ENCODE results near the gene EHD2. TPM values are rescaled to one million over a fixed set of nuclear protein-coding genes. Genes with fewer than 3 reads are reported as not detected.
"Not testable (repeated sequence)": the region's sequence is repeated elsewhere in the genome, so short reads cannot be mapped to it uniquely, and the experiment has no call there.

The EHD2 gene, protein sequence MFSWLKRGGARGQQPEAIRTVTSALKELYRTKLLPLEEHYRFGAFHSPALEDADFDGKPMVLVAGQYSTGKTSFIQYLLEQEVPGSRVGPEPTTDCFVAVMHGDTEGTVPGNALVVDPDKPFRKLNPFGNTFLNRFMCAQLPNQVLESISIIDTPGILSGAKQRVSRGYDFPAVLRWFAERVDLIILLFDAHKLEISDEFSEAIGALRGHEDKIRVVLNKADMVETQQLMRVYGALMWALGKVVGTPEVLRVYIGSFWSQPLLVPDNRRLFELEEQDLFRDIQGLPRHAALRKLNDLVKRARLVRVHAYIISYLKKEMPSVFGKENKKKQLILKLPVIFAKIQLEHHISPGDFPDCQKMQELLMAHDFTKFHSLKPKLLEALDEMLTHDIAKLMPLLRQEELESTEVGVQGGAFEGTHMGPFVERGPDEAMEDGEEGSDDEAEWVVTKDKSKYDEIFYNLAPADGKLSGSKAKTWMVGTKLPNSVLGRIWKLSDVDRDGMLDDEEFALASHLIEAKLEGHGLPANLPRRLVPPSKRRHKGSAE
- total RNA-seq: 0.47 and 0.49 TPM in 2 replicates

DNA sequence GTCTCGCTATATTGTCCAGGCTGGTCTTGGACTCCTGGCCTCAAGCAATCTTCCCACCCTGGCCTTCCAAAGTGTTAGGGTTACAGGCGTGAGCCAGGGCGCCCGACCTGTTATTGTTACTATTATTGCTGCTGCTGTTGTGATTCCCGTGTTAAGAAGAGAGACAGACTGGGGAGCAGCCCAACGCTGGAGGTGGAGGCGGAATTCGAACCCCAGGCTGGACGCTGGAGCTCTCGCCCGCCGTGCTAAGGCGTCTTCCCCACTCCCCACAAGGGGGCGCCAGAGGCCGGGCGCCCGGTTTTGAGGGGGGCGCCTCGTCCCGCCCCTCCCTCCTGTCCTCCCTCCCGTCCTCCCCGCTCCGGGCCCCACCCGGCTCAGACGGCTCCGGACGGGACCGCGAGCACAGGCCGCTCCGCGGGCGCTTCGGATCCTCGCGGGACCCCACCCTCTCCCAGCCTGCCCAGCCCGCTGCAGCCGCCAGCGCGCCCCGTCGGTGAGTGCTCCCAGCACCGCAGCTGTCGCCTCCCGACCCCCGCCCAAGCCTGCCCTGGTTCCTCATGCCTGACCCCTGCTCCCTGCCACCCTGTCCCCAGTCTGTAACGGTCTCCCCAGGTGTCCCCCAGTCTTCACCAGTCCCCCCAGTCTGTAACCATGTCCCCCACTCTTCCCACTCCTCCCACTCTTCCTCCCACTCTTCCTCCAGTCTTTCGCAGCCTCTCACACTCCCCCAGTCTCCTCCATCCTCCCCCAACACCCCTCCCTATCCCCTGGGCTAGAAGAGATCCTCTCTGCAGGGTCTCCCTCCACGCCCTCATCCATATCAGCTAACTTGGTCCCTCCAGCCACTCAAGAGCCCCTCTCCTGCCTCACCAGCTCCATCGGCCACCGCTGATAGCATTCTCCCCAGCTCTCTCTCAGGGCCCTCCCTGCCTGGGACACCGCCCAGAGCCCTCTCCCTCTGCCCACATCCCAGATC lies at the start of gene EHD2:
TSS of gene EHD2 (plus strand) at position 377 of the 976 bp plus-strand sequence. CDS start 3,191 bp downstream, outside the sequence.
- intact Hi-C loops (cut with micrococcal nuclease): loop anchor here (1.0 kb wide), 2 partner anchors 30 to 75 kb away; no protein-coding TSS in a partner anchor

DNA sequence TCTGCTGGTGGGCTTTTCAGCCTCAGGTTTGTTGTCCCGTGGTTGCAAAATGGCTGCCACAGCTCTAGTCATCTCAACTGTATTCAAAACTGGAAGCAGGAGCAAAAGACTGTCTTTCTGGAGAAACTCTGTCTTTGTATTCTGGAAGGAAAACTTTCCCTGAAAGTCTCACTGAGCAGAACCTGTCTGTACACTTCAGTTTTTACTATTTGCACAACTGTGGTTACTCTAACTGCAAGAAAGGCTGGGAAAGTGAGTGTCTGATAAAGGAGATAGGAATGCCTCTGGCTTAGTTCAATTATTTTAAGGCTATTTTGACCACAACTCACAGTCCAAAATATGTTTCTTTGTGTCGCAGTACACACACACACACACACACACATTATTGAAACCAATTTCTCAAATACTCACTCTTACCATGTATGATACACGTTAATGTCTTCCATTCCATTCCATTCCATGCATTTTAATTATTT lies 49.7 kb upstream of the EHD2 start:
- intact Hi-C loops (cut with micrococcal nuclease): no loop called here

DNA sequence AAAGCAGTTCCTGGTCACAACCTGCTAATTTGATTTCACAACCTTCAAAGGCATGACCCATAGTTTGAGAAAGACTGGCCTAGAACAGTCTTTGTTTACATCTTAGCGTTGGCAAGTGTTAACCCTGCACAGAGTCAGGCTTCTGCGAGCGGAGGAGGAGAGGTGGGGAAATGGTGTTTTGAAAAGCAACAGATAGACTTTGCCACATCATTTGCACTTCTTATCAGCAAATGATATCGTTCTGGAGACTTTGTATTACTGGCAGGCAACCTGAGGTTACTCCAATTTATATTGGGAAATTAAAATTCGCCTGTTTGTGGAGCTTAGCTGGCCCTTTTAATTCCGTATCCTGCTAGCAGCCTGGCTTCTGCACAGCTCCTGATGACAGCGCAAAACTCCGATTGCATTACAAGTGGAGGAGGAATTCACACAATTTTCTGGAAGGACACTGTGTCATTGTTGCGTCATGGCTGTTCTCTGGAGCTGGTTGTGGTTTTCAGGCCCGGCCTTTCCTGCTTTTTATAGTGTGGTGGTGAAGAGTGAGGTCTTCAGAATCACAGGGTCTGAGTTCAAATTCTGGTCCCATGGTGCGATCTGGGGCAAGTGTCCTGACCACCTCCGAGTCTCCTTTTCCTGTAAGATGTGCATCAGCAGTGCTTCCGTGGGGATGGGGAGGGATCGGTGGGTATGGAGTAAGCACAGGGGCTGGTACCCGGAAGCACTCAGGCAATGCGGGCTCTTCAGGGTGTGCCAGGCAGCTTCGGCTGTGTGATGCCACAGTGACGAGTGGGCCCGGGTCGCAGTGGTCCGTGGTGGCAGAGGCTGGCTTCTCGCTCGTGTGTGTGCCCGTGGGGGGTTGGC lies 49.1 kb upstream of the EHD2 start:
- intact Hi-C loops (cut with micrococcal nuclease): no loop called here

DNA sequence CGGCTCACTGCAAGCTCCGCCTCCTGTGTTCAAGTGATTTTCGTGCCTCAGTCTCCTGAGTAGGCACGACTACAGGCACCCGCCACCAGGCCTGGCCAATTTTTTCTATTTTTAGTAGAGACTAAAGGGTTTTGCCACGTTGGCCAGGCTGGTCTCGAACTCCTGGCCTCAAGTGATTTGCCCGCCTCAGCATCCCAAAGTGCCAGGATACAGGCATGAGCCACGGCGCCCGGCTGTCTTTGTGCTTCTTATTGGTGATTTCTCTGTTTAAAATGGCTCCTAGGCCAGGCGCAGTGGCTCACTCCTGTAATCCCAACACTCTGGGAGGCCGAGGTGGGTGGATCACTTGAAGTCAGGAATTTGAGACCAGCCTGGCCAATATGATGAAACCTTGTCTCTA lies 44.7 kb upstream of the EHD2 start:
- intact Hi-C loops (cut with micrococcal nuclease): not testable (repeated sequence)

DNA sequence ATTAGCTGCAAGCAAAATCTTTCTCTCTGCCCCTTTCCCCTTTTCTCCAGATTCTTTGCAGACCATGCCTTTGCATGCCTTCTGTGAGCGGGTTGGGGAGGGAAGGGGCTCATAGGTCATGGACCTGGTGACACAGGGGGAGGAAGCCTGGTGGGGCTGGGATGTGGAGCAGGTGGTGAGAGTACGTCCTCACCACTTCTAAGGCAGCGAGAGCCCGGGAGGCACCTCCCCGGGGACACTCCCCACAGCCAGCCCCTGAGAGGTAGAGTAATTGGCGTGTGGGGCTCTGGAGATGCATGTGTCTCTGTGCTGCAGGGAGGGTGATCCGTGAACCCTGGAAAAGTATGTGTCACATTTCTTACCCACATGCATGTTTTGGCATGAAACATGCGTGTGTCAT lies 42.5 kb upstream of the EHD2 start:
- intact Hi-C loops (cut with micrococcal nuclease): no loop called here

DNA sequence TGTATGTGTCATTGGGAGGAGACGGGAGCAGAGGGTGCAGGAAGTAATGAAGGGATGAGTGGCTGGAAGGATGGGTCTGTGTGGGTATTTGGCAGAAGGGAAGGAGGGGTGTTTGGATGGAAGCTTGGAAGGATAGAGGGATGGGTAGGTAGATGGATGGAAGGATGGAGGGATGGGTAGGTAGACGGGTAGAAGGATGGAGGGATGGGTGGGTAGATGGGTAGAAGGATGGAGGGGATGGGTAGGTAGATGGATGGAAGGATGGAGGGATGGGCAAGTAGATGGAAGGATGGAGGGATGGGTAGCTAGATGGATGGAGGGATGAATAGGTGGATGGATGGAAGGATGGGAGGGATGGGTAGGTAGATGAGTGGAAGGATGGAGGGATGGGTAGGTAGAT lies 41.7 kb upstream of the EHD2 start:
- intact Hi-C loops (cut with micrococcal nuclease): no loop called here

DNA sequence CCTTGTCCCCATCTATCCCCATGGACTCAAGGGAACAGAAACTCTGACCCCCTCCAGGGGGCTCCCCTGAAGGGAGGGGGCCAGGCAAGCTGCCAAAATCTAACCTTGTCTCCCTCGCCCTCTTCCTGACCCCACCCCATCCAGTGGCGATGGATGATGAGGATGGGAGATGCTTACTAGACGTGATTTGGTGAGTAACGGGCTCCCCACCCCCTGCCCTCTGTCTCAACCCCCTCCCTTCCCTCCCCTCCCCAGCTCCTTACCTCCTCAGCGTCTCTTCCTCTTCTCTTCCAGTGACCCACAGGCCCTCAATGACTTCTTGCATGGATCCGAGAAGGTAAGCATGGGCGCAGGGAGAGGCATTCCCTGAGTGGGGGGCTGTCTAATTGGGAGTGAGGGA lies 39.8 kb upstream of the EHD2 start:
- intact Hi-C loops (cut with micrococcal nuclease): no loop called here

DNA sequence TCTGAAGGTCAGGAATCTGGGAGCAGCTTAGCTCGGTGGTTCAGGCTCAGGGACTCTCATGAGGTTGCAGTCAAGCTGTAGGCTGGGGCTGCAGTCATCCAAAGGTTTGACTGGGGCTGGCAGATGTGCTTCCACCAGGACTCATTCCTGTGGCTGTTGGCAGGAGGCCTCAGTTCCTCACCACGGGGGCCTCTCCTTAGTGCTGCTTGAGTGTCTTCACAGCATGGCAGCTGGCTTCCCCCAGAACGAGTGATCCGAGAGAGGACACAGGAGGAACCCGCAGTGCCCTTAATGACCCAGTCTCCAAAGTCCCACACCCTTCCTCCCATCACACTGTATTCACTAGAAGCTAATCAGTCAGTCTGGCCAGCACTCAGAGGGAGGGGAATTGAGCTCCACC lies 38.7 kb upstream of the EHD2 start:
- intact Hi-C loops (cut with micrococcal nuclease): no loop called here

DNA sequence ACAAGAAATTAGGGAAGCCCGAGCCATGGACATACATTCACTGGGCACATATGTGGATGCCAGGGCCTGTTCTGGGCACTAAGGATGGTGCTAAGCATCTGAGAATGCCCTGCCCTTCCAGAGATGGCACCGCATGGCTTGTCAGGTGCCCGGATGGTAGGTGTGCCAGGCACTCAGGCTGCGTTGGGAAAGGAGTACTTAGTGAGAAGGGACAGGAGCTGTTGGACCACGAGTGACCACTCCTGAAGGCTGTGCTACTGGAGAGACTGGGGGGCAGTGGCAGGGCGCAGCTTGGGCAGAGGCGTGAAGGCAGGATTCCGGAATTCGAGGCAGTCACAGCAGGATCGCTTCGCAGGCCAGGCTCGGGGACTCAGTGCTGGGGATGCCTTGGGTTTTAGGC lies 38.0 kb upstream of the EHD2 start:
- intact Hi-C loops (cut with micrococcal nuclease): no loop called here

DNA sequence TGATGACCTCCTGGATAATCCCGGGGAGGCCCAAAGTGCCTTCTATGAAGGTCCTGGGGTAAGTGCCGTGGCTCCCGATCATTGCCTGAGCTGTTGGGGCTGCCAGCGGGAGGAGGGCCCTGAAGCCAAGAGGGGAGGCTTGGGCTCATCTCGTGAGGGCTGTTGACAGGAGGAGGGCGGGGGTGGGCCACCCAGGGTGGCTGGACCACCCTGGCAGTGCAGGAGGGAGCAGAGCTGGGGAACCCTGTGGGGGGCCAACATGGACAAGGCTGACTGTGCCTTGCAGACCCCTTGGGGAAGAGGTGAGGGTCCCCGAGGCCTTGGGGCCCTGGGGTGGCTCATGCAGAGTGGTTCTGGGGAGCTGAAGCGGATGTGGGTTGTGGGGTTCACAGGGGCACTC lies 37.4 kb upstream of the EHD2 start:
- intact Hi-C loops (cut with micrococcal nuclease): no loop called here

DNA sequence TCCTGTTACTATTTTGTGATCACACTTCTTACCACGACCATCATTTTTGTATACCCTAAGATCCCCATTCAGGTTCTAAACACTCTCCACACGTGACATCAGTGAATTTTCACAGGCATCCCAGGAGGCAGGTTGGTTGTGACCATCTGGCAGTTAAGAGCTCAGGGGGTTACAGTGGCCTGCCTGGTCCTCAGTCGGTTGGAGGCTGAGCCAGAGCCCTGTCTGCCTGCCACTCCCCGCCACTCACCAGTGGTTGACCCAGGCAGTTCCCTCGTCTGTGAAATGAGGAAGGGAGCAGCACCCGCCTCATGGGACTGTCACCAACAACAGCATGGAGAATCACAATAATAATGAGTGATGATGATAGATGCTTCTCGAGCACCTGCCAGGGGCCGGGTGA lies 36.4 kb upstream of the EHD2 start:
- intact Hi-C loops (cut with micrococcal nuclease): no loop called here

DNA sequence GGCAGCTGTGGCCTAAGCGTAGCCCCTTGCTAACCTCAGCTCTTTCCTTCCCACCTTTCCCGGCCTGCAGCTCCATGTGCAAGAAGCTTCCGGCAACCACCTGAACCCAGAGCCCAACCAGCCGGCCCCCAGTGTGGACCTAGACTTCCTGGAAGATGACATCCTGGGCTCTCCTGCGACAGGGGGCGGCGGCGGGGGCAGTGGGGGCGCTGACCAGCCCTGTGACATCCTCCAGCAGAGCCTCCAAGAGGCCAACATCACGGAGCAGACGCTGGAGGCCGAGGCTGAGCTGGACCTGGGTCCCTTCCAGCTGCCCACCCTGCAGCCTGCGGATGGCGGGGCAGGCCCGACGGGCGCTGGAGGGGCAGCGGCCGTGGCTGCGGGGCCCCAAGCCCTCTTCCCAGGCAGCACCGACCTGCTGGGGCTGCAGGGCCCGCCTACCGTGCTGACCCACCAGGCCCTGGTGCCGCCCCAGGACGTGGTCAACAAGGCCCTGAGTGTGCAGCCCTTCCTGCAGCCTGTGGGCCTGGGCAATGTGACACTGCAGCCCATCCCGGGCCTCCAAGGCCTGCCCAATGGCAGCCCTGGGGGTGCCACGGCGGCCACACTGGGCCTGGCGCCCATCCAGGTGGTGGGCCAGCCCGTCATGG lies 33.8 kb upstream of the EHD2 start:
- intact Hi-C loops (cut with micrococcal nuclease): no loop called here

DNA sequence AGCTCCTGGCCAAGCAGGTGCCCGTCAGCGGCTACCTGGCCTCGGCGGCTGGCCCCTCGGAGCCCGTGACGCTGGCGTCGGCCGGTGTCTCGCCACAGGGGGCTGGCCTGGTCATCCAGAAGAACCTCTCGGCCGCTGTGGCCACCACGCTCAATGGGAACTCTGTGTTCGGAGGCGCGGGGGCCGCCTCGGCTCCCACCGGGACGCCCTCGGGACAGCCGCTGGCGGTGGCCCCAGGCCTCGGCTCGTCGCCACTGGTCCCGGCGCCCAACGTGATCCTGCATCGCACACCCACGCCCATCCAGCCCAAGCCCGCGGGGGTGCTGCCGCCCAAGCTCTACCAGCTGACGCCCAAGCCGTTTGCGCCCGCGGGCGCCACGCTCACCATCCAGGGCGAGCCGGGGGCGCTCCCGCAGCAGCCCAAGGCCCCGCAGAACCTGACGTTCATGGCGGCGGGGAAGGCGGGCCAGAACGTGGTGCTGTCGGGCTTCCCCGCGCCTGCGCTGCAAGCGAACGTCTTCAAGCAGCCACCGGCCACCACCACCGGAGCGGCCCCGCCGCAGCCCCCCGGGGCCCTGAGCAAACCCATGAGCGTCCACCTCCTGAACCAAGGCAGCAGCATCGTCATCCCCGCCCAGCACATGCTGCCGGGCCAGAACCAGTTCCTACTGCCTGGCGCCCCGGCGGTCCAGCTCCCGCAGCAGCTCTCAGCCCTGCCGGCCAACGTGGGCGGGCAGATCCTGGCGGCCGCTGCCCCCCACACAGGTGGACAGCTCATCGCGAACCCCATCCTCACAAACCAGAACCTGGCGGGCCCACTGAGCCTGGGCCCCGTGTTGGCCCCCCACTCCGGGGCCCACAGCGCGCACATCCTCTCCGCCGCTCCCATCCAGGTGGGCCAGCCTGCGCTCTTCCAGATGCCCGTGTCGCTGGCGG lies 33.0 kb upstream of the EHD2 start:
- intact Hi-C loops (cut with micrococcal nuclease): no loop called here

DNA sequence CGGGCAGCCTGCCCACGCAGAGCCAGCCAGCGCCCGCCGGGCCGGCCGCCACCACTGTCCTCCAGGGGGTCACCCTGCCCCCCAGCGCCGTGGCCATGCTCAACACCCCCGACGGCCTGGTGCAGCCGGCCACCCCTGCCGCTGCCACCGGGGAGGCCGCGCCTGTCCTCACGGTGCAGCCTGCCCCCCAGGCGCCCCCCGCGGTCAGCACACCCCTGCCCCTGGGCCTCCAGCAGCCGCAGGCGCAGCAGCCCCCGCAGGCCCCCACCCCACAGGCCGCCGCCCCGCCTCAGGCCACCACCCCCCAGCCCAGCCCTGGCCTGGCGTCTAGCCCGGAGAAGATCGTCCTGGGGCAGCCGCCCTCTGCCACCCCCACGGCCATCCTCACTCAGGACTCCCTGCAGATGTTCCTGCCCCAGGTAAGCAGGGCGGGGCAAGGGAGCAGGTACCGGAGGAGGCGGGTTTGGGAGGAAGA lies 32.3 kb upstream of the EHD2 start:
- intact Hi-C loops (cut with micrococcal nuclease): no loop called here

DNA sequence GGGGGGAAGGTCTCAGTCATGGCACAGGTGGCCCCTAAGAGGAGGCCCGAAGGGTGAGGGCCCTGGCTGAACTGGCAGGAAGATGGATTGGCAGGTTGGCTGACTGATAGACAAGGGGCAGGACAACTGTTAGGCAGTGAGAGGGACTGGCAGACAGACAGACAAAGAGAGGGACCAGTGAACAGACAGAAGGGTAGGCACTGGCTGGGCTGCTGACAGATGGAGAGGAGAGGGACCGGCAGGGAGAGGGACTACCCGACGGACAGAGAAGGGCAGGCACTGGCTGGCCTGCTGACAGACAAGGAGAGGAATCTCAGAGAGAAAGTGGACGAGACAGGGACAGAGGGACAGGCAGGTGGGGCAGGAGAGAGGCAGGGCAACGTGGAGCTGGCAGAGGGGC lies 31.8 kb upstream of the EHD2 start:
- intact Hi-C loops (cut with micrococcal nuclease): no loop called here

DNA sequence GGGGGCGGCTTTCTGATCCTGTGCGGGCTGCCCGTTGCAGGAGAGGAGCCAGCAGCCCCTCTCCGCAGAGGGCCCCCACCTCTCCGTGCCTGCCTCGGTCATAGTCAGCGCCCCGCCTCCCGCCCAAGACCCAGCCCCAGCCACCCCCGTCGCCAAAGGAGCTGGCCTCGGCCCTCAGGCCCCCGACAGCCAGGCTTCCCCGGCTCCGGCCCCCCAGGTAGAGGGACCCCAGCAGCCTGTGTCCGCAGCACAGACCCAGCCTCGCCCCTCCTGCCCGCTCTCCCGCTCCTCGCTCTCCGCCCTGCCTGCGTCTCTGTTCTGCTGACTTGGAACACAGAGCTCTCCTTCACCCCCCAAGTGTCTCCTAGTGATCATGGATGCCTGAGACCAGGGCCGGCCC lies 31.3 kb upstream of the EHD2 start:
- intact Hi-C loops (cut with micrococcal nuclease): no loop called here

DNA sequence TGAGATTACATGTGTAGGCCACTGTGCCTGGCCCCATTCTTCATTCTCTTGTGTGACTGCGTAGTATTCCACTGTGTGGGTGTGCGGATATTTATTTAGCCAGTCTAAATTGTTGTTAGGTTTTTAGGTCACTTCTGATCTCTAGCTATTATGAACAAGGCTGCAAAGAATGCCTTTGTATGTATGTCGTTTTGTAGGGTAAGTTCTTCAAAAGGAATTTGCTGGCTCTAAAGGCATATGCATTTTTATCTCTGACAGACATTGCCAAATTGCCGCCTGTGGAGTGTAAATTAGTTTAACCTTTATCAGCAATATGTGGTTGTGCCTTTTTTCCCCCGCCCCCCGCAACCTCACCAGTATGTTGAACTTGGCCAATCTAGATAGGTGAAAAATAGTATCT lies 30.3 kb upstream of the EHD2 start:
- intact Hi-C loops (cut with micrococcal nuclease): no loop called here

DNA sequence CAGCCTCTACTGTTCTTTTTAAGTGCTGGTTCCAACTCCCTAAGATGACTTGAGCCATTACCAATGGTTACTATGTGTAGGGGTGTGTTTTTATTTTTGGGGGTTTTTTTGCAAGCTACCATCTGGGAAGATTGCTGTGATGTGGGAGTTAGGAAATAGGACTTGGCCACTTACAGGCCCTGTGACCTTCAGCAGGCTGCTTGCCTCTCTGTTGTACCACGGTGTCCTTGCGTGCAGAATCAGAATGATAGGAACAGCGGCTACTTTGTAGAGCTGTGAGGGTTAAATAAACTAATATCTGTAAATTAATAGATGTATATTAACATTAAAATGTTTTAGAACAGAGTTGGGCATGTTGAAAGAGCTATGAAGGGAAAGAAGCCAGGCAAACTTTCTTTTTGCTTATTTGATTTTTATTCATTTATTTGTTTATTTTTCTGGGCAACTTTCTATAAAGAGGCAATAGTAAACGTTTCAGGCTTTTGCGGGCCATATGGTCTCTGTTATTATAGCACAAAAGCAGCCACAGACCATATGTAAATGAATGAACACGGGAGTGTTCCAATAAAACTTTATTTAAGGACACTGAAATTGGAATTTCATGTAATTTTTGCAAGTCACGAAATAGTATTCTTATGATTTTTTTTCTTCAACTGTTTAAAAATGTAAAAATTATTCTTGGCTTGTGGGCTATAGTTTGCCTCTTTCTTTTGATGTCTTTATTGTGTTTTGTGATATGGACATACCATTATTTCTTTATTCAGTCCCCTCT lies 26.4 kb upstream of the EHD2 start:
- intact Hi-C loops (cut with micrococcal nuclease): no loop called here
